Heart right ventricle (tissue), 16 donors: ENCODE results near the gene CXCR3. TPM values are rescaled to one million over a fixed set of nuclear protein-coding genes. Genes with fewer than 3 reads are reported as not detected.

ENCODE experiments used
- ATAC-seq, 8 donors: fragments of 200-7000 bp; cut with Tn5 transposase; one replicate each; pipeline ENCODE4 v1.9.1; 2020; ENCODE audit warnings: mild to moderate bottlenecking in 8 of 8, moderate library complexity in 8 of 8, moderate number of reproducible peaks in 1 of 8
- DNase-seq, 2 donors: peaks; one replicate each; pipeline ENCODE4 v3.0.0-alpha.2; 2020
- H3K27ac ChIP-seq, 10 donors: fragments of 200-600 bp; sonication (generic) in 2 of 10; one replicate each; pipeline versions ENCODE4 v1.5.0 to v1.8.0; 2020 to 2022; ENCODE audit warnings: mild to moderate bottlenecking in 3 of 10
- H3K27me3 ChIP-seq, 7 donors: fragments of 200-600 bp; one replicate each; pipeline ENCODE4 v1.8.0; 2021 to 2022; ENCODE audit warnings: mild to moderate bottlenecking in 2 of 7
- H3K36me3 ChIP-seq, 9 donors: fragments of 200-600 bp; sonication (generic) in 1 of 9; one replicate each; pipeline versions ENCODE4 v1.5.0 to v1.8.0; 2020 to 2022; ENCODE audit warnings: mild to moderate bottlenecking in 2 of 9
- H3K4me1 ChIP-seq, 9 donors: fragments of 200-600 bp; sonication (generic) in 1 of 9; one replicate each; pipeline versions ENCODE4 v1.5.0 to v1.8.0; 2020 to 2022; ENCODE audit warnings: mild to moderate bottlenecking in 4 of 9
- H3K4me3 ChIP-seq, 10 donors: fragments of 200-600 bp; sonication (generic) in 2 of 10; one replicate each; pipeline versions ENCODE4 v1.5.0 to v1.8.0; 2020 to 2022; ENCODE audit warnings: mild to moderate bottlenecking in 7 of 10, moderate library complexity in 2 of 10
- H3K9me3 ChIP-seq, 11 donors: fragments of 200-600 bp in 10 of 11; sonication (generic) in 2 of 11; one replicate each; pipeline versions ENCODE4 v1.5.0 to v1.8.0; 2013 to 2022; ENCODE audit warnings: mild to moderate bottlenecking in 2 of 11, control low read depth in 1 of 11, moderate library complexity in 1 of 11
- WGBS, 2 donors: extraction: QIAGEN DNeasy Blood & Tissue Kit; methylation state at CpG; one replicate each; pipeline ENCODE4 v1.1.7; 2013; ENCODE audit warnings: inconsistent platforms in 1 of 2; 5-methylcytosine and 5-hydroxymethylcytosine counted together
- intact Hi-C, 10 donors: fragments of 100-400 bp; cut with DNase I; formaldehyde crosslinking; loops; one replicate each; pipeline versions ENCODE4 v1.11.1 to v1.14.2; 2022
- polyA plus RNA-seq, 2 donors: library from polyadenylated mRNA; stranded (reverse); fragments of 200-250 nt; gene quantifications; one replicate each; pipeline ENCODE4 v1.2.3, GENCODE V29; 2013
- total RNA-seq, 10 donors: library from RNA; stranded (reverse); fragmentation: NEBNext Ultra II Directional in 3 of 10; extraction: Animal tissue kit (Norgen Biotek cat#: 25700) in 3 of 10; gene quantifications; one replicate each; pipeline versions ENCODE4 v1.2.1 to v1.2.4, GENCODE V29; 2021 to 2023
- TF ChIP-seq, protein P1 (sequence below), 9 donors: fragments of 200-600 bp; sonication (generic) in 2 of 9; IDR thresholded peaks; one replicate each; pipeline versions ENCODE4 v1.5.0 to v1.8.0; 2021 to 2022; ENCODE audit warnings: antibody characterized with exemption in 9 of 9, mild to moderate bottlenecking in 5 of 9, moderate library complexity in 1 of 9
- donor health status: Arrhythmogenic right ventricular cardiomyopathy.
- donor health status: ischemic (EF 13 %, LVEDD 7.1; RV severe dilation, severe dysfunction).
- donor health status: healthy with polysubstance abuse.
- donor health status: DM: no; HTN: yes; CAD: no.
- donor health status: DM: no; HTN: no; CAD: no.
- donor health status: ischemic (EF 25% LVEDD 6.9; RV normal size, moderate dysfunction).
- donor health status: ischemic (EF 25% LVEDD 5.7; RV mildly dilated, moderate dysfunction).
- donor health status: healthy.
- donor health status: DM: yes; HTN: yes; CAD: no.
- donor health status: Ischemic cardiomyopathy.
- donor health status: ischemic (EF 35%, LVEDD 5.7; RV mildly dilated, moderate dysfunction).
- donor health status: nonischemic (EF 11% LVEDD 7.7; RV severe dilation, severe dysfunction).
- donor health status: DM: yes; HTN: yes; CAD: no.
- donor health status: PGD.
- donor health status: ischemic (EF 29% LVEDD 5.4; RV normal size, mild dysfunction).
- donor health status: nonischemic (EF 23%, LVEDD 6.1; RV moderate dilation, normal function).

Gene CXCR3
- total and polyA plus RNA-seq, 12 donors, result 0.10 to 2.7 (median 0.24) TPM; not detected in 6

DNA sequence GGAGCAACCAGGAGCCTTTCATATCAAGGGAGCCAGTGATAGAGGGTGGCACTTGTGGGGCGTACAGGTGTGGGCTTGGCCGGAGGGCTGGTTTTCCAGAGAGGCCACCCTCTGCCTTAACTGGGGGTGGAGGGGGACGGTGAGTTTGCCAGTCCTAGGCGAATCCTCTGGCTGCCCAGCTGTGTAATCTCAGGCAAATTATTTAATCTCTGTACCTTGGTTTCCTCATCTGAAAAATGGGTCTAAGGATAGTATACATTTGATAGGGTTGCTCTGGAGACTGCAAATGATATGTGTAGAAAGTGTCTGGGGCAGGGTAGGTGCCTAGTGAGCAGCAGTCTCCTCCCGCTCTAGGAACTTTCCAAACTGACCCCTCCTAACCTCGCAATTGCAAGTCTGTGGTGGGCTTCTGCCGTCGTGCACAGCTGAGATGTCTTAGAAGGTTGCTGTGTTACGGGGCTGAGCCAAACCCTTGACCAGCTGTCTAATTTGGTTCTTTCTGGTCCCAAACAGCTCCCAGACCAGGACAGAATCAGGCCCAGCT lies 3.8 kb upstream of the CXCR3 start:
- Histone ChIP-seq H3K4me1 (peaks cover 0 to 41% (median 14%) of the 10 kb centered on the region in 9 donors), H3K4me3 (no peak overlapping the region), H3K27me3 (no peaks in the 10 kb centered on the region), H3K27ac (peak overlapping the region; percentile 2 to 85 (median 73)), H3K9me3 (no peaks in the 10 kb centered on the region), H3K36me3 (no peaks in the 10 kb centered on the region)
- ATAC-seq, result peak in 1 of 8 donors; percentile 5
- 79 to 86% methylated on average over 9 of the region's 9 CpGs for WGBS, 2 donors
- intact Hi-C loops, result no loop called here
- no peak for DNase-seq
- TF ChIP-seq, protein P1, sequence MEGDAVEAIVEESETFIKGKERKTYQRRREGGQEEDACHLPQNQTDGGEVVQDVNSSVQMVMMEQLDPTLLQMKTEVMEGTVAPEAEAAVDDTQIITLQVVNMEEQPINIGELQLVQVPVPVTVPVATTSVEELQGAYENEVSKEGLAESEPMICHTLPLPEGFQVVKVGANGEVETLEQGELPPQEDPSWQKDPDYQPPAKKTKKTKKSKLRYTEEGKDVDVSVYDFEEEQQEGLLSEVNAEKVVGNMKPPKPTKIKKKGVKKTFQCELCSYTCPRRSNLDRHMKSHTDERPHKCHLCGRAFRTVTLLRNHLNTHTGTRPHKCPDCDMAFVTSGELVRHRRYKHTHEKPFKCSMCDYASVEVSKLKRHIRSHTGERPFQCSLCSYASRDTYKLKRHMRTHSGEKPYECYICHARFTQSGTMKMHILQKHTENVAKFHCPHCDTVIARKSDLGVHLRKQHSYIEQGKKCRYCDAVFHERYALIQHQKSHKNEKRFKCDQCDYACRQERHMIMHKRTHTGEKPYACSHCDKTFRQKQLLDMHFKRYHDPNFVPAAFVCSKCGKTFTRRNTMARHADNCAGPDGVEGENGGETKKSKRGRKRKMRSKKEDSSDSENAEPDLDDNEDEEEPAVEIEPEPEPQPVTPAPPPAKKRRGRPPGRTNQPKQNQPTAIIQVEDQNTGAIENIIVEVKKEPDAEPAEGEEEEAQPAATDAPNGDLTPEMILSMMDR (IDR thresholded peaks at IDR 0.05), result no peak

DNA sequence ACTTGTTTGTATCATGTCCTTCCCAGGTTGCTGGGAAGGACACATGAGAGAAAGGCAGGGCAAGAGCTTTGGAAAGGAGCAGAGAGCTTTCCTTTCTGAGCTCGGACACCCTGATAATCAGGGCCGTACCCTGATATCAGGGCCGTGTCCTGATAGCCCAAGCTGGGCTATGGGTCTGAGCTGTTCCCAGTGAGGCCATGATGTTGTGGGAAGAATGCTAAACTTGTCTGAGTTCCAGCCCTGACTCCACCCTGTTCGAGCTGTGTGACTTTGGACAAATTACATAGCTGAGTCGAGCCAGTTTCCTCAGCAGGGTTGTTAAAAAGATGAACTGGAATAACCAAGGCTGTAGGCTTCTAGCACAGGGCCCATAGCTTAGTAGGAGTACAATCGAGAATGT lies 3.3 kb upstream of the CXCR3 start:
- Histone ChIP-seq H3K9me3 (no peaks in the 10 kb centered on the region), H3K27me3 (no peaks in the 10 kb centered on the region), H3K4me3 (no peak overlapping the region), H3K4me1 (peaks cover 0 to 41% (median 14%) of the 10 kb centered on the region in 9 donors), H3K27ac (peak overlapping the region in 7 of 10 donors; percentile 63 to 85 (median 74)), H3K36me3 (no peaks in the 10 kb centered on the region)
- DNase-seq (peak in 1 of 2 donors; percentile 6), ATAC-seq (peak in 4 of 8 donors; percentile 43 to 64 (median 54))
- TF ChIP-seq, protein P1 (IDR thresholded peaks at IDR 0.05), result no peak
- WGBS, 2 donors, result 32 to 35% methylated on average over 6 of the region's 6 CpGs
- intact Hi-C loops, result no loop called here

DNA sequence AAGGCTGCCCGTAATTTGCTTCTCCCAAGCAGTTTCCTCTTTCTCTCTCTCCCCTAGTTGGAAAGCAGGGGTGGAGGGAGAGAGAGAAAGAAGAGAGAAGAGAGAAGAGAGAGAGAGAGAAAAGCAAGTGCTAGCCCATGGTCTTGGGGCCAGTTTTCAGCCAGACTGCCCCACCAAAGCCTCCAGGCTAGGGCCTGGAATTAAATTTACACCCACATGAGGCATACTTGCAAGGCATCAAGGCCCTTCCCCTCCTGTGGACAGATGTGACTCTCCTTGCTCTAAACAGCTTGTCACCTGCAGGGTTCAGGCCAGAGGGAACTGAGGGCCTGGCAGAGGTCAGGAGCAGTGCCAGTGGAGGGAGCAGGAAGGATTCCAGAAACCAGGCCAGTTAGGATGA lies 1.7 kb upstream of the CXCR3 start:
- TF ChIP-seq, protein P1 (IDR thresholded peaks at IDR 0.05), result no peak
- Histone ChIP-seq H3K9me3 (no peaks in the 10 kb centered on the region), H3K36me3 (peaks cover 0 to 1% (median 0%) of the 10 kb centered on the region in 9 donors), H3K4me3 (no peak overlapping the region), H3K27me3 (no peaks in the 10 kb centered on the region), H3K4me1 (peaks cover 0 to 41% (median 14%) of the 10 kb centered on the region in 9 donors), H3K27ac (peak overlapping the region in 1 of 10 donors; percentile 34)
- ATAC-seq, result no peak
- no peak for DNase-seq
- 82 to 92% methylated on average over 1 of the region's 1 CpG for WGBS, 2 donors
- intact Hi-C loops, result no loop called here

DNA sequence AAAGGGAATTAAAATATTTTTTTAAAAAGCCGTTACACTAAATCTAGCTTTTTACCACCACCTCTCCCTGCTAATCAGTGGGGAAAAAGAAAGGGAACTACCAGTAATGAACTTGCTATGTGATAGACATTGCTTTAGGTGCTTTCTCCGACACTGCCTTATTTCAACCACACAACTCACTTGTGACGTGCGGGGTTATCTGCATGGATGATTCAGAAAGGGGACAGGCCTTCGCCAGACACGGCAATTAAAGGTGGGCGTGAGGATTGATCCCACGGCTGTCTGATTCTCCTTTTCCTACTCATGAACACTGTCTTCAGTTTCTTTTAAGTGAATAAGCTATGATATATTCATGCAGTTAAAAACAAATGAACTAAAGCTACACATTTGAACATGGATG lies 882 bp upstream of the CXCR3 start:
- intact Hi-C loops, result no loop called here

More for the DNA sequence above, 882 bp upstream of the CXCR3 start:
- Histone ChIP-seq H3K4me1 (peaks cover 0 to 38% (median 14%) of the 10 kb centered on the region in 9 donors), H3K4me3 (no peak overlapping the region), H3K27me3 (no peaks in the 10 kb centered on the region), H3K27ac (peak overlapping the region in 1 of 10 donors; percentile 47), H3K36me3 (peaks cover 0 to 8% (median 0%) of the 10 kb centered on the region in 9 donors), H3K9me3 (no peaks in the 10 kb centered on the region)
- ATAC-seq (no peak), DNase-seq (no peak)
- TF ChIP-seq, protein P1 (IDR thresholded peaks at IDR 0.05), result no peak
- WGBS, 2 donors, result 89 to 93% methylated on average over 8 of the region's 8 CpGs
